IPS-18c (cell line): ENCODE data around the gene PRAMEF25.
"Not testable (repeated sequence)": the region's sequence is repeated elsewhere in the genome, so short reads cannot be mapped to it uniquely, and the experiment has no call there.

Experiments
- H3K4me3 ChIP-seq: 2 replicates; pipeline ENCODE4 v1.7.0; 2013; ENCODE audit warnings: low read depth, mild to moderate bottlenecking, low read length, moderate library complexity; ENCODE audit not compliant: insufficient read depth
- H3K9me3 ChIP-seq: one replicate; pipeline ENCODE4 v1.6.1; 2013; ENCODE audit warnings: mild to moderate bottlenecking, low read length, moderate library complexity; ENCODE audit not compliant: control insufficient read depth, insufficient read depth

Gene PRAMEF25

GRCh38 chr1:13070474-13070873 lies at the start of gene PRAMEF25:
Gene PRAMEF25 (plus strand): TSS chr1:13070774. CDS start chr1:13073694, 2,920 bp downstream.
- not testable (repeated sequence) for H3K4me3 ChIP-seq, H3K9me3 ChIP-seq

- H3K4me3 ChIP-seq, H3K9me3 ChIP-seq: not testable (repeated sequence)
Measured at GRCh38 chr1:13056475-13056874, 14.1 kb upstream of the PRAMEF25 start, which contains the start of gene PRAMEF27. Gene PRAMEF27 (minus strand): TSS chr1:13056575. CDS start chr1:13053659, 2,916 bp downstream.

- not testable (repeated sequence) for H3K9me3 ChIP-seq
Measured at GRCh38 chr1:13116754-13117153, 46.2 kb downstream of the PRAMEF25 start, which contains the start of gene HNRNPCL2. Gene HNRNPCL2 (minus strand): TSS chr1:13116854. CDS start chr1:13116400, 454 bp downstream.

More at GRCh38 chr1:13116754-13117153, 46.2 kb downstream of the PRAMEF25 start, which contains the start of gene HNRNPCL2:
- H3K4me3 ChIP-seq = not testable (repeated sequence)
